Stomach (tissue), 9 donors: Measurements from ENCODE around the gene MRPL17. TPM values are rescaled to one million over a fixed set of nuclear protein-coding genes. Genes with fewer than 3 reads are reported as not detected.

Source experiments
- DNase-seq, 2 donors: peaks; one replicate each; pipeline versions ENCODE4 v3.0.0 to v3.0.0-alpha.2; 2013 to 2019
- H3K27ac ChIP-seq, 5 donors: fragments of 200-600 bp in 4 of 5; sonication (generic) in 4 of 5; one replicate each; pipeline ENCODE4 v1.5.1; 2013 to 2019; ENCODE audit warnings: mild to moderate bottlenecking in 1 of 5, moderate library complexity in 1 of 5
- H3K27me3 ChIP-seq, 3 donors: fragments of 200-600 bp; sonication (generic); one replicate each; pipeline ENCODE4 v1.5.1; 2017 to 2019; ENCODE audit warnings: mixed run types in 1 of 3
- H3K36me3 ChIP-seq, 4 donors: fragments of 200-600 bp; sonication (generic); 1 replicate in 3 of 4; 2 replicates in 1 of 4; pipeline ENCODE4 v1.5.1; 2016 to 2019
- H3K4me1 ChIP-seq, 4 donors: fragments of 200-600 bp; sonication (generic); one replicate each; pipeline ENCODE4 v1.5.1; 2016 to 2019
- H3K4me3 ChIP-seq, 4 donors: fragments of 200-600 bp; sonication (generic) in 3 of 4; one replicate each; pipeline ENCODE4 v1.5.1; 2016 to 2019; ENCODE audit warnings: mild to moderate bottlenecking in 1 of 4
- H3K9me3 ChIP-seq, 4 donors: fragments of 200-600 bp; sonication (generic); one replicate each; pipeline ENCODE4 v1.5.1; 2016 to 2019
- CTCF ChIP-seq, 7 experiments: fragments of 450-650 bp in 4 of 7; fragments of 200-600 bp in 3 of 7; sonication (generic) in 3 of 7; IDR thresholded peaks; one replicate each; pipeline ENCODE4 v1.5.1; 2016 to 2019; ENCODE audit warnings: antibody characterized with exemption in 7 of 7, control low read depth in 2 of 7, mild to moderate bottlenecking in 1 of 7
- EP300 ChIP-seq: sonication (generic); formaldehyde crosslinking; IDR thresholded peaks from one replicate; pipeline ENCODE4 v1.6.1; 2017; ENCODE audit warnings: antibody characterized with exemption
- POLR2A ChIP-seq, 4 donors: fragments of 450-650 bp; IDR thresholded peaks; one replicate each; pipeline ENCODE4 v1.6.1; 2016; ENCODE audit warnings: antibody characterized with exemption in 4 of 4, control low read depth in 2 of 4, mild to moderate bottlenecking in 1 of 4, moderate library complexity in 1 of 4
- POLR2AphosphoS5 ChIP-seq, 3 donors: sonication (generic); formaldehyde crosslinking; IDR thresholded peaks; one replicate each; pipeline ENCODE4 v1.6.1; 2016; ENCODE audit warnings: antibody characterized with exemption in 3 of 3
- WGBS, 5 donors: extraction: QIAGEN DNeasy Blood & Tissue Kit in 3 of 5; methylation state at CpG; one replicate each; pipeline versions ENCODE4 v1.1.5 to v1.1.7; 2013 to 2018; 5-methylcytosine and 5-hydroxymethylcytosine counted together
- intact Hi-C: fragments of 100-400 bp; cut with DNase I; formaldehyde crosslinking; loops from one replicate; pipeline ENCODE4 v1.15.1; 2023; ENCODE audit warnings: low total_unique reads
- polyA plus RNA-seq, 3 donors: library from polyadenylated mRNA; stranded (reverse); fragments of 200-250 nt; gene quantifications; one replicate each; pipeline ENCODE4 v1.2.3, GENCODE V29; 2013
- total RNA-seq, 5 donors: library from RNA; depleted of rRNA; stranded (reverse); fragments of >200 nt; gene quantifications; one replicate each; pipeline versions ENCODE4 v1.1.0 to v1.2.3, GENCODE V29; 2014 to 2016
- donor health status: healthy with polysubstance abuse.
- donor health status: Bipolar disorder and iron deficiency.
- donor health status: healthy.

The MRPL17 gene
- total and polyA plus RNA-seq, 8 donors, result 9.0 to 148 (median 32.1) TPM

GRCh38 chr11:6677018-6677417 lies 6.1 kb downstream of the MRPL17 start:
- Histone ChIP-seq H3K36me3 (peaks cover 16 to 21% (median 18%) of the 10 kb centered on the region in 4 donors), H3K9me3 (no peaks in the 10 kb centered on the region), H3K4me1 (peaks cover 9 to 15% (median 13%) of the 10 kb centered on the region in 4 donors), H3K27me3 (no peaks in the 10 kb centered on the region), H3K27ac (no peak overlapping the region), H3K4me3 (no peak overlapping the region)
- TF ChIP-seq EP300 (no peak), POLR2A (IDR thresholded peaks at IDR 0.05) (no peak), POLR2AphosphoS5 (IDR thresholded peaks at IDR 0.05) (no peak), CTCF (IDR thresholded peaks at IDR 0.05) (no peak)
- DNase-seq, result no peak
- intact Hi-C loops, result loop anchor here (10.0 kb wide), 1 partner anchor 142 kb away; no protein-coding TSS in a partner anchor
- WGBS, 5 donors, result 67 to 75% (median 71%) methylated on average over 3 of the region's 3 CpGs

GRCh38 chr11:6674862-6675261 lies 8.3 kb downstream of the MRPL17 start:
- intact Hi-C loops, result loop anchor here (10.0 kb wide), 1 partner anchor 140 kb away; no protein-coding TSS in a partner anchor
- 80 to 93% (median 82%) methylated on average over 4 of the region's 4 CpGs for WGBS, 5 donors
- no peaks in the 10 kb centered on the region for H3K4me1 ChIP-seq
- peaks cover 0 to 5% (median 2%) of the 10 kb centered on the region in 4 donors for H3K36me3 ChIP-seq
- H3K27me3 ChIP-seq, result no peaks in the 10 kb centered on the region
- DNase-seq, result no peak
- no peak for TF ChIP-seq POLR2AphosphoS5 (IDR thresholded peaks at IDR 0.05)
- no peak for TF ChIP-seq CTCF (IDR thresholded peaks at IDR 0.05)
- no peak for TF ChIP-seq POLR2A (IDR thresholded peaks at IDR 0.05)
- TF ChIP-seq EP300, result no peak
- H3K27ac ChIP-seq, result no peak overlapping the region
- no peak overlapping the region for H3K4me3 ChIP-seq
- H3K9me3 ChIP-seq, result no peaks in the 10 kb centered on the region

GRCh38 chr11:6674219-6674597 lies 8.9 kb downstream of the MRPL17 start:
- Histone ChIP-seq H3K36me3 (no peaks in the 10 kb centered on the region), H3K4me1 (no peaks in the 10 kb centered on the region), H3K9me3 (no peaks in the 10 kb centered on the region), H3K27ac (no peak overlapping the region), H3K4me3 (no peak overlapping the region), H3K27me3 (no peaks in the 10 kb centered on the region)
- 76 to 97% (median 88%) methylated on average over 1 of the region's 1 CpG for WGBS, 5 donors
- no peak for TF ChIP-seq POLR2AphosphoS5 (IDR thresholded peaks at IDR 0.05)
- TF ChIP-seq POLR2A (IDR thresholded peaks at IDR 0.05), result no peak
- no peak for TF ChIP-seq CTCF (IDR thresholded peaks at IDR 0.05)
- no peak for DNase-seq
- intact Hi-C loops, result loop anchor here (10.0 kb wide), 1 partner anchor 139 kb away; no protein-coding TSS in a partner anchor

- TF ChIP-seq POLR2AphosphoS5 (IDR thresholded peaks at IDR 0.05), result no peak
- TF ChIP-seq CTCF (IDR thresholded peaks at IDR 0.05), result no peak
- no peak for TF ChIP-seq EP300
- no peak for TF ChIP-seq POLR2A (IDR thresholded peaks at IDR 0.05)
- DNase-seq, result no peak
- Histone ChIP-seq H3K9me3 (no peaks in the 10 kb centered on the region), H3K27me3 (no peaks in the 10 kb centered on the region), H3K4me1 (no peaks in the 10 kb centered on the region), H3K36me3 (no peaks in the 10 kb centered on the region), H3K4me3 (no peak overlapping the region), H3K27ac (no peak overlapping the region)
- intact Hi-C loops, result loop anchor here (10.0 kb wide), 1 partner anchor 139 kb away; no protein-coding TSS in a partner anchor
Measured at GRCh38 chr11:6673523-6674218, 9.5 kb downstream of the MRPL17 start.
